Epithelial cell of proximal tubule (primary cell): ENCODE measurements around the gene DYNC1I1. TPM values are rescaled to one million over a fixed set of nuclear protein-coding genes. Genes with fewer than 3 reads are reported as not detected.

ENCODE experiments used
- DNase-seq: peaks from one replicate; pipeline ENCODE4 v3.0.0-alpha.2; 2011; ENCODE audit warnings: low read depth
- H3K4me3 ChIP-seq: 2 replicates; pipeline ENCODE4 v1.5.1; 2011; ENCODE audit warnings: low read depth, mild to moderate bottlenecking, low read length
- total RNA-seq: library from RNA; depleted of rRNA; stranded (reverse); fragments of >200 nt; gene quantifications from 2 replicates; pipeline ENCODE4 v1.2.3, GENCODE V29; 2015
- TF ChIP-seq, protein P1 (sequence below): conservative IDR thresholded peaks from 2 replicates; pipeline ENCODE4 v1.5.1; 2012; ENCODE audit warnings: low read depth, mild to moderate bottlenecking, low read length

DYNC1I1 gene
- total RNA-seq, 1 donor from 2014 or later, result 0.06 TPM

GRCh38 chr7:96033009-96033598 lies 260.8 kb downstream of the DYNC1I1 start:
- H3K4me3 ChIP-seq, result no peak overlapping the region
- DNase-seq, result no peak
- TF ChIP-seq, protein P1, sequence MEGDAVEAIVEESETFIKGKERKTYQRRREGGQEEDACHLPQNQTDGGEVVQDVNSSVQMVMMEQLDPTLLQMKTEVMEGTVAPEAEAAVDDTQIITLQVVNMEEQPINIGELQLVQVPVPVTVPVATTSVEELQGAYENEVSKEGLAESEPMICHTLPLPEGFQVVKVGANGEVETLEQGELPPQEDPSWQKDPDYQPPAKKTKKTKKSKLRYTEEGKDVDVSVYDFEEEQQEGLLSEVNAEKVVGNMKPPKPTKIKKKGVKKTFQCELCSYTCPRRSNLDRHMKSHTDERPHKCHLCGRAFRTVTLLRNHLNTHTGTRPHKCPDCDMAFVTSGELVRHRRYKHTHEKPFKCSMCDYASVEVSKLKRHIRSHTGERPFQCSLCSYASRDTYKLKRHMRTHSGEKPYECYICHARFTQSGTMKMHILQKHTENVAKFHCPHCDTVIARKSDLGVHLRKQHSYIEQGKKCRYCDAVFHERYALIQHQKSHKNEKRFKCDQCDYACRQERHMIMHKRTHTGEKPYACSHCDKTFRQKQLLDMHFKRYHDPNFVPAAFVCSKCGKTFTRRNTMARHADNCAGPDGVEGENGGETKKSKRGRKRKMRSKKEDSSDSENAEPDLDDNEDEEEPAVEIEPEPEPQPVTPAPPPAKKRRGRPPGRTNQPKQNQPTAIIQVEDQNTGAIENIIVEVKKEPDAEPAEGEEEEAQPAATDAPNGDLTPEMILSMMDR, result no peak

GRCh38 chr7:96034940-96035727 lies 262.8 kb downstream of the DYNC1I1 start:
- TF ChIP-seq, protein P1, result no peak
- no peak overlapping the region for H3K4me3 ChIP-seq
- DNase-seq, result no peak

DNA sequence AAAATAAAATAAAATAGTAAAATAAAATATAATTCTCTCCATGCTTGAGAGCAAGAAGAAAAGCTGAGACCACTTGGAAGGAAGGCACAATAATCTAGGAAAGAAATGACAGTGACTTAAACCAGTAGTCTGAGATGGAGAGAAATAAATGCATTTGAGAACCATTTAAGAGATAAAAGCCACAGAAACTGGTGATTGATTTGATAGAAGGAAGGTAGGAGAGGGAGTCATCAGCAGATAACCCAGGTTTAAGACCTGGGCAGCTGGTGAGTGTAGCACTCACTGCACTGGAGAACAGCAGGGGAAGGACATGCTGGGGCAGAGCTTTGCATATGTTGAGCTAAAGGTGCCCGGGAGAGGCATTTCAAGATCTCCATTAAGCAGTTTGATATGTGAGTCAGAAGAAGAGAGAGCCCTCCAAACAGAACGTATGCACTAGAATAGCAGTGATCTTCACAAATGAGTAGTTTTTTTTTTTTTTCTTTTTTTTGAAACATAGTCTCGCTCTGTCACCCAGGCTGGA lies 268.0 kb downstream of the DYNC1I1 start:
- TF ChIP-seq, protein P1, result no peak
- no peak overlapping the region for H3K4me3 ChIP-seq
- no peak for DNase-seq

GRCh38 chr7:96041171-96041570 lies 268.8 kb downstream of the DYNC1I1 start:
- TF ChIP-seq, protein P1, result no peak
- no peak for DNase-seq
- no peak overlapping the region for H3K4me3 ChIP-seq

GRCh38 chr7:96045181-96045580 lies 272.8 kb downstream of the DYNC1I1 start:
- no peak overlapping the region for H3K4me3 ChIP-seq
- TF ChIP-seq, protein P1, result no peak
- DNase-seq, result no peak

- H3K4me3 ChIP-seq, result no peak overlapping the region
- no peak for DNase-seq
- TF ChIP-seq, protein P1, result no peak
Measured at GRCh38 chr7:96045919-96046318, 273.6 kb downstream of the DYNC1I1 start.

DNA sequence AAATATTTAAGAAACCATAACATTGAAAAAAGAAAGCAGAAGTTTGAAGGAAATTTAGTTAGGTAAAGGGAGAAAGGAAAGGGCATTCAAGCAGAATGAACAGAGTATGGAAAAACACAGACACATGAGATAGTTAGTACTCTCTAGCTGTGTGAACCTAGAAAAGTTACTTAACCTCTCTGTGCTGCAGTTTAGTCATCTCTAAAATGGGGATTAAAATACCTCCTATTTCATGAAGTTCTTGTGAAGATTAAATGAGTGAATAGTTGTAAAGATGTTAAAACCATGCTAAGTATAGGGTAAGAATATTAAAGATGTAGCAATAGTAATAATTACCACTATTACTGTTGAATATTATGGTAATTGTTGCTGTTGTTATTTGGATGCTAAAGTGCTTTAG lies 279.9 kb downstream of the DYNC1I1 start:
- no peak for DNase-seq
- TF ChIP-seq, protein P1, result no peak
- H3K4me3 ChIP-seq, result no peak overlapping the region
